Loucy (cell line): ENCODE measurements around the gene CEP97.

Source experiments
- H2AFZ ChIP-seq: fragments of 200-600 bp; sonication (generic); 2 replicates; pipeline ENCODE4 v1.6.0; 2016; ENCODE audit warnings: antibody characterized with exemption, mild to moderate bottlenecking, low read length, moderate library complexity
- H3F3A ChIP-seq: fragments of 200-600 bp; 2 replicates; pipeline ENCODE4 v1.6.0; 2016; ENCODE audit warnings: antibody characterized with exemption, low read depth, mild to moderate bottlenecking
- H3K27me3 ChIP-seq: fragments of 200-600 bp; sonication (generic); 2 replicates; pipeline ENCODE4 v1.6.1; 2014; ENCODE audit warnings: low read length, mild to moderate bottlenecking; ENCODE audit not compliant: insufficient read depth, poor library complexity, severe bottlenecking
- H3K36me3 ChIP-seq: fragments of 200-600 bp; sonication (generic); 2 replicates; pipeline ENCODE4 v1.6.1; 2016; ENCODE audit warnings: low read length; ENCODE audit not compliant: insufficient read depth
- H3K4me1 ChIP-seq: fragments of 200-600 bp; sonication (generic); 2 replicates; pipeline ENCODE4 v1.5.1; 2014; ENCODE audit warnings: low read length, mild to moderate bottlenecking; ENCODE audit not compliant: insufficient read depth, poor library complexity, severe bottlenecking
- H3K4me2 ChIP-seq: fragments of 200-600 bp; sonication (generic); 2 replicates; pipeline ENCODE4 v1.6.0; 2014; ENCODE audit warnings: antibody characterized with exemption, low read length, low read depth, mild to moderate bottlenecking; ENCODE audit not compliant: poor library complexity, severe bottlenecking
- H3K4me3 ChIP-seq: fragments of 200-600 bp; sonication (generic); 2 replicates; pipeline ENCODE4 v1.5.1; 2014; ENCODE audit warnings: low read length, mild to moderate bottlenecking, mixed read lengths; ENCODE audit not compliant: poor library complexity, severe bottlenecking
- H3K79me2 ChIP-seq: fragments of 200-600 bp; sonication (generic); 2 replicates; pipeline ENCODE4 v1.6.1; 2014; ENCODE audit warnings: low read length; ENCODE audit not compliant: insufficient read depth
- H3K9ac ChIP-seq: fragments of 200-600 bp; sonication (generic); 2 replicates; pipeline ENCODE4 v1.6.0; 2014; ENCODE audit warnings: mild to moderate bottlenecking, low read depth, low read length, moderate library complexity; ENCODE audit not compliant: poor library complexity, severe bottlenecking
- H3K9me2 ChIP-seq: fragments of 200-600 bp; sonication (generic); replicated peaks from 2 replicates; pipeline ENCODE4 v1.6.1; 2016; ENCODE audit warnings: low read depth, low read length, mixed read lengths
- H3K9me3 ChIP-seq: fragments of 200-600 bp; sonication (generic); 2 replicates; pipeline ENCODE4 v1.6.1; 2014; ENCODE audit warnings: mild to moderate bottlenecking, antibody characterized with exemption, low read length, low read depth; ENCODE audit not compliant: insufficient read depth
- H4K20me1 ChIP-seq: fragments of 200-600 bp; sonication (generic); 2 replicates; pipeline ENCODE4 v1.6.0; 2014; ENCODE audit warnings: antibody characterized with exemption, low read length, mild to moderate bottlenecking; ENCODE audit not compliant: insufficient read depth, poor library complexity, severe bottlenecking
- CTCF ChIP-seq: fragments of 200-600 bp; sonication (generic); conservative IDR thresholded peaks from 2 replicates; pipeline ENCODE4 v1.5.1; 2014; ENCODE audit warnings: mild to moderate bottlenecking, antibody characterized with exemption, low read length
- EZH2phosphoT487 ChIP-seq: fragments of 200-600 bp; IDR thresholded peaks from 2 replicates; pipeline ENCODE4 v1.6.1; 2018; ENCODE audit warnings: antibody characterized with exemption, mild to moderate bottlenecking, moderate library complexity, borderline replicate concordance

The CEP97 gene

DNA sequence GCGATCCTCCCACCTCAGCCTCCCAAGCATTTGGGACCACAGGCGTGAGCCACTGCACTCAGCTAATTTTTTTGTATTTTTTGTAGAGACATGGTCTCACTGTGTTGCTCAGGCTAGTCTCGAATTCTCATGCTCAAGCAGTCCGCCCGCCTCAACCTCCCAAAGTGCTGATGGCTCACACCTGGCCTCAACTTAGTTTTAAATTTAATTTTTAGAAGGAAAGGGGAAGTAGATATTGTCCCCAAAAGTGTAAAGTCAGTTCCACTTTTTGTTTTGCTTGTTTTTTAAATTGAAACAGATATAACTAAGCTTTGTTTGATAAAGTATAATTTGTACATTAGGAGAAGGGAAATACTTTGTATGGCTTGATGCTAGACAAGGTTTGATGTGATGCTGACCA, 93.6 kb downstream of the CEP97 start:
- no peaks in the 10 kb centered on the region for H3F3A ChIP-seq
- H3K36me3 ChIP-seq = peaks cover 22% of the 10 kb centered on the region; the same call in 1 of the 2 replicates
- H2AFZ ChIP-seq = no peak overlapping the region
- H3K9ac ChIP-seq = no peak overlapping the region
- no peak overlapping the region for H3K4me2 ChIP-seq
- H3K4me1 ChIP-seq = peaks cover 9% of the 10 kb centered on the region
- no peaks in the 10 kb centered on the region for H3K9me2 ChIP-seq
- TF ChIP-seq CTCF (no peak), EZH2phosphoT487 (no peak)
- no peaks in the 10 kb centered on the region for H4K20me1 ChIP-seq
- H3K79me2 ChIP-seq = no peaks in the 10 kb centered on the region; the same call in 1 of the 2 replicates
- H3K27me3 ChIP-seq = no peaks in the 10 kb centered on the region
- no peak overlapping the region for H3K4me3 ChIP-seq
- H3K9me3 ChIP-seq = no peaks in the 10 kb centered on the region

DNA sequence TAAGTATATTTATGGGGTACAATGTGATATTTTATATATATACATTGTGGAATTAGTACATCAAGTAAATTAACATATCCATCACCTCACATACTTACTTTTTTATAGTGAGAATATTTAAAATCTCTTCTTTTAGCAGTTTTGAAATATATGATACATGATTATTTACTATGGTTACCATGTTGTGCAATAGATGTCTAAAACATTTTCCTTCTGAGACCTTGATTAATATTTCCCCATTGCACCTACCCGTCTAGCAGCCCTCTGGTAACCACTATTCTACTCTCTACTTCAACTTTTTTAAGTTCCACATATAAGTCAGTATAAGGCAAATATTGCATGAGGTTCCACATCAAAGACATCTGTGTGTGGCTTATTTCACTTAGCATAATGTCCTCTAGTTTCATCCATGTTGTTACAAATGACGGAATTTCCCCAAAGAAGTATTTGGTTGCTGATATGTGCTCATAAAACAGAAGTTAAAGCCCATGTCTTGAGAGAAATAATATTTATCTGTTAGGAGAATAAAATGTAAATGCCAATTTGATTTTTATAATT, 95.3 kb downstream of the CEP97 start:
- Histone ChIP-seq H3F3A (no peaks in the 10 kb centered on the region), H3K9me2 (no peaks in the 10 kb centered on the region), H2AFZ (no peak overlapping the region), H3K4me1 (peaks cover 5% of the 10 kb centered on the region), H3K36me3 (peaks cover 22% of the 10 kb centered on the region; the same call in 1 of the 2 replicates), H3K27me3 (no peaks in the 10 kb centered on the region), H3K9ac (no peak overlapping the region), H3K9me3 (no peaks in the 10 kb centered on the region), H3K79me2 (no peaks in the 10 kb centered on the region), H4K20me1 (no peaks in the 10 kb centered on the region), H3K4me3 (no peak overlapping the region), H3K4me2 (no peak overlapping the region)
- no peak for TF ChIP-seq CTCF
- no peak for TF ChIP-seq EZH2phosphoT487
